Measurements from ENCODE around the gene CYP2W1. TPM values are rescaled to one million over a fixed set of nuclear protein-coding genes. Genes with fewer than 3 reads are reported as not detected.

CYP2W1 gene
- total RNA-seq, 3 donors from 2014 or later = 0.47 to 2.3 (median 2.1) TPM

- TF ChIP-seq CTCF (IDR thresholded peaks at IDR 0.05) = no peak
- intact Hi-C loops (cut with DNase I, micrococcal nuclease) = no loop called here
- ATAC-seq (no peak), DNase-seq (no peak)
- no peaks in the 10 kb centered on the region for H3K9me3 ChIP-seq
- no peaks in the 10 kb centered on the region for H3K36me3 ChIP-seq (ENCODE audit: low read depth)
- H3K4me1 ChIP-seq (ENCODE audit: low read depth) = peaks cover 8% of the 10 kb centered on the region
- no peak overlapping the region for H3K4me3 ChIP-seq
These were observed 4.9 kb downstream of the CYP2W1 start for GRCh38 chr7:987909-988308.

GRCh38 chr7:988426-988911 is 5.5 kb downstream of the CYP2W1 start:
- H3K9me3 ChIP-seq = no peaks in the 10 kb centered on the region
- no peaks in the 10 kb centered on the region for H3K36me3 ChIP-seq (ENCODE audit: low read depth)
- peaks cover 8% of the 10 kb centered on the region for H3K4me1 ChIP-seq (ENCODE audit: low read depth)
- no peak for TF ChIP-seq CTCF (IDR thresholded peaks at IDR 0.05)
- ATAC-seq = peak; percentile 52
- peak in 2 of 3 donors; percentile 55 to 62 for DNase-seq
- intact Hi-C loops (cut with DNase I, micrococcal nuclease) = no loop called here
- H3K4me3 ChIP-seq = no peak overlapping the region

GRCh38 chr7:988963-989529 is 6.1 kb downstream of the CYP2W1 start:
- DNase-seq (no peak), ATAC-seq (no peak)
- intact Hi-C loops (cut with DNase I, micrococcal nuclease) = no loop called here
- H3K36me3 ChIP-seq (ENCODE audit: low read depth) = no peaks in the 10 kb centered on the region
- TF ChIP-seq CTCF (IDR thresholded peaks at IDR 0.05) = no peak
- H3K4me1 ChIP-seq (ENCODE audit: low read depth) = peaks cover 9% of the 10 kb centered on the region
- no peaks in the 10 kb centered on the region for H3K9me3 ChIP-seq
- H3K4me3 ChIP-seq = no peak overlapping the region

- Histone ChIP-seq H3K36me3 (ENCODE audit: low read depth) (no peaks in the 10 kb centered on the region), H3K4me3 (no peak overlapping the region), H3K4me1 (ENCODE audit: low read depth) (peaks cover 9% of the 10 kb centered on the region), H3K9me3 (no peaks in the 10 kb centered on the region)
- ATAC-seq (no peak), DNase-seq (no peak)
- no peak for TF ChIP-seq CTCF (IDR thresholded peaks at IDR 0.05)
- intact Hi-C loops (cut with DNase I, micrococcal nuclease) = loop anchor here (5.0 to 10.0 kb wide), 2 partner anchors 77 to 184 kb away; no protein-coding TSS in a partner anchor
These were observed 7.5 kb downstream of the CYP2W1 start for GRCh38 chr7:990352-990932.

DNA sequence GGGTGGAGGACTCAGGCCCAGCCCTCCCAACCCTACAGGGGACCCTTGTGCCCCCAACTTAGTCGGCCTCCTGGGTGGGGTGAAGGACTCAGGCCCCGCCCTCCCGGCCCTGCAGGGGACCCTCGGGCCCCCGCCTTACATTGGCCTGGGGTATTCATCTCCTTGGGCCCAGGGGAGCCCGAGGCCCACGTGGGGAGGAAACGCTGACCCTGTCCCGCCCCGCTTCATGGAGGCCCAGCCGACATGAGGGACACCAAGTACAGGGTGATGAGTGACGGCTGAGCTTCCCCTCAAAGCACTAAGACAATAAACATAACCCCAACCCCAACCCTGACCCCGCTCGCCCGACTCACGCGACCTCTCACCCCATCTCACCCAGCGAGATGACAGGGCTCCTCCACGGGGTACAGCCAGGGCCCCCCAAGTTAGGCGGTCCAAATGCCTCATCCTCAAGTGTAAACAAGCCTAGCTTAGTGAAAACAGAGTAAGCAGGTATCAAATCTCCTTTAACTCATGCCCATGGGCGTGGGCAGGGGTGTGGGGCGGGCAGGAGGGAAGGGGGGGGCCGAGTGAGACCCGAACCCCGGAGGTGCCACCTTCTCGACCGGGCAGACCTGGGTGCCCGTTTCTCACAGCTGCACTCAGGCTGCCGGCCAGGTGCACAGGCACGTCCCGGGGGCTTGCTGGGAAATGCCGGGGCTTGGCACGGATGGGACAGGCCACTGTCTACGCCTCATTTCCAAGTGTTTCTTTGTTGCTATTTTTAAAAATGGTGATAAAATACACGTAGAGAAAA is 8.2 kb downstream of the CYP2W1 start:
- no peak for ATAC-seq
- no peaks in the 10 kb centered on the region for H3K9me3 ChIP-seq
- no peak overlapping the region for H3K4me3 ChIP-seq
- intact Hi-C loops (cut with DNase I, micrococcal nuclease) = loop anchor here (5.0 to 10.0 kb wide), 2 partner anchors 76 to 184 kb away; no protein-coding TSS in a partner anchor
- no peak for TF ChIP-seq CTCF (IDR thresholded peaks at IDR 0.05)
- peaks cover 9% of the 10 kb centered on the region for H3K4me1 ChIP-seq (ENCODE audit: low read depth)
- DNase-seq = no peak
- no peaks in the 10 kb centered on the region for H3K36me3 ChIP-seq (ENCODE audit: low read depth)
